A549 (cell line): ENCODE measurements around the gene DUSP1.
"Not testable (repeated sequence)": the region's sequence is repeated elsewhere in the genome, so short reads cannot be mapped to it uniquely, and the experiment has no call there.

ENCODE experiments used
- BCL3 ChIP-seq: fragments of >200 bp; sonication (Bioruptor Twin); formaldehyde crosslinking; IDR thresholded peaks from 3 replicates; pipeline ENCODE4 v1.6.1; 2016
- CEBPB ChIP-seq, 2 experiments: fragments of >200 bp in 1 of 2; sonication (Bioruptor Twin) in 1 of 2; formaldehyde crosslinking in 1 of 2; IDR thresholded peaks; 2 replicates each; pipeline ENCODE4 v1.6.1; 2012 to 2016
- CTCF ChIP-seq: fragments of >200 bp; sonication (Bioruptor Twin); formaldehyde crosslinking; IDR thresholded peaks from 3 replicates; pipeline ENCODE4 v1.5.1; 2016
- MAX ChIP-seq: IDR thresholded peaks from 2 replicates; pipeline ENCODE4 v1.6.1; 2012
- PBX3 ChIP-seq: IDR thresholded peaks from 2 replicates; pipeline ENCODE4 v1.6.1; 2012
- POLR2A ChIP-seq: IDR thresholded peaks from 2 replicates; pipeline ENCODE4 v1.6.1; 2012; ENCODE audit warnings: mild to moderate bottlenecking, low read length
- REST ChIP-seq: fragments of 200-600 bp; sonication (generic); IDR thresholded peaks from 2 replicates; pipeline ENCODE4 v1.6.1; 2016; ENCODE audit warnings: antibody characterized with exemption, mild to moderate bottlenecking, moderate library complexity
- RFX5 ChIP-seq: fragments of 450-650 bp; IDR thresholded peaks from 2 replicates; pipeline ENCODE4 v1.7.1; 2014; ENCODE audit warnings: antibody characterized with exemption, mild to moderate bottlenecking, moderate library complexity
- SREBF2 ChIP-seq: fragments of 450-650 bp; IDR thresholded peaks from 2 replicates; pipeline ENCODE4 v1.6.1; 2014; ENCODE audit warnings: mild to moderate bottlenecking, moderate library complexity

- TF ChIP-seq POLR2A; RFX5; REST; MAX; CTCF; BCL3; SREBF2; PBX3; CEBPB (IDR thresholded peaks at IDR 0.05): not testable (repeated sequence)
These were observed 16.5 kb upstream of the DUSP1 start for GRCh38 chr5:172787538-172787937.
